DOHH2 (cell line): ENCODE measurements around the gene ORM1.

ENCODE experiments used
- EZH2phosphoT487 ChIP-seq: fragments of 200-600 bp; sonication (generic); IDR thresholded peaks from 2 replicates; pipeline ENCODE4 v1.6.1; 2017; ENCODE audit warnings: borderline replicate concordance, mild to moderate bottlenecking, antibody characterized with exemption, low read length, moderate library complexity, mixed read lengths
- TF ChIP-seq, protein P1 (sequence below): fragments of 200-600 bp; sonication (generic); IDR thresholded peaks from one replicate; pipeline ENCODE4 v1.5.1; 2014; ENCODE audit warnings: antibody characterized with exemption, mild to moderate bottlenecking, low read depth, low read length; ENCODE audit not compliant: poor library complexity, severe bottlenecking

GRCh38 chr9:114335745-114336144 lies 12.8 kb downstream of the ORM1 start:
- TF ChIP-seq, protein P1, sequence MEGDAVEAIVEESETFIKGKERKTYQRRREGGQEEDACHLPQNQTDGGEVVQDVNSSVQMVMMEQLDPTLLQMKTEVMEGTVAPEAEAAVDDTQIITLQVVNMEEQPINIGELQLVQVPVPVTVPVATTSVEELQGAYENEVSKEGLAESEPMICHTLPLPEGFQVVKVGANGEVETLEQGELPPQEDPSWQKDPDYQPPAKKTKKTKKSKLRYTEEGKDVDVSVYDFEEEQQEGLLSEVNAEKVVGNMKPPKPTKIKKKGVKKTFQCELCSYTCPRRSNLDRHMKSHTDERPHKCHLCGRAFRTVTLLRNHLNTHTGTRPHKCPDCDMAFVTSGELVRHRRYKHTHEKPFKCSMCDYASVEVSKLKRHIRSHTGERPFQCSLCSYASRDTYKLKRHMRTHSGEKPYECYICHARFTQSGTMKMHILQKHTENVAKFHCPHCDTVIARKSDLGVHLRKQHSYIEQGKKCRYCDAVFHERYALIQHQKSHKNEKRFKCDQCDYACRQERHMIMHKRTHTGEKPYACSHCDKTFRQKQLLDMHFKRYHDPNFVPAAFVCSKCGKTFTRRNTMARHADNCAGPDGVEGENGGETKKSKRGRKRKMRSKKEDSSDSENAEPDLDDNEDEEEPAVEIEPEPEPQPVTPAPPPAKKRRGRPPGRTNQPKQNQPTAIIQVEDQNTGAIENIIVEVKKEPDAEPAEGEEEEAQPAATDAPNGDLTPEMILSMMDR: no peak
- TF ChIP-seq EZH2phosphoT487: no peak
